GM19099 (cell line): ENCODE data around the gene IDE.

ENCODE experiments used
- POLR2A ChIP-seq: IDR thresholded peaks from 3 replicates; pipeline ENCODE4 v1.6.1; 2011; ENCODE audit warnings: low read depth; ENCODE audit not compliant: insufficient read length; ENCODE audit errors: extremely low read depth

The IDE gene

GRCh38 chr10:92538231-92538958, 35.5 kb downstream of the IDE start:
- TF ChIP-seq POLR2A: no peak

GRCh38 chr10:92530891-92531535, 42.9 kb downstream of the IDE start:
- no peak for TF ChIP-seq POLR2A

GRCh38 chr10:92530421-92530820, 43.5 kb downstream of the IDE start:
- no peak for TF ChIP-seq POLR2A

- no peak for TF ChIP-seq POLR2A
Measured at GRCh38 chr10:92527716-92528115, 46.2 kb downstream of the IDE start.

- no peak for TF ChIP-seq POLR2A
Measured at GRCh38 chr10:92523639-92524038, 50.3 kb downstream of the IDE start.

GRCh38 chr10:92517034-92517655, 56.7 kb downstream of the IDE start:
- no peak for TF ChIP-seq POLR2A

GRCh38 chr10:92508866-92509265, 65.0 kb downstream of the IDE start:
- no peak for TF ChIP-seq POLR2A

GRCh38 chr10:92506336-92506735, 67.6 kb downstream of the IDE start:
- no peak for TF ChIP-seq POLR2A

GRCh38 chr10:92505044-92505443, 68.8 kb downstream of the IDE start:
- TF ChIP-seq POLR2A: no peak

- TF ChIP-seq POLR2A: no peak
Measured at GRCh38 chr10:92502296-92502808, 71.5 kb downstream of the IDE start.

GRCh38 chr10:92493362-92493761, 80.5 kb downstream of the IDE start:
- no peak for TF ChIP-seq POLR2A

- TF ChIP-seq POLR2A: no peak
Measured at GRCh38 chr10:92492748-92493240, 81.1 kb downstream of the IDE start.

- no peak for TF ChIP-seq POLR2A
Measured at GRCh38 chr10:92490387-92490786, 83.5 kb downstream of the IDE start.

GRCh38 chr10:92486637-92487036, 87.3 kb downstream of the IDE start:
- no peak for TF ChIP-seq POLR2A

GRCh38 chr10:92483539-92483938, 90.4 kb downstream of the IDE start:
- TF ChIP-seq POLR2A: no peak

- no peak for TF ChIP-seq POLR2A
Measured at GRCh38 chr10:92480413-92480812, 93.5 kb downstream of the IDE start.
